HG02610 (cell line): ENCODE results near the gene JUP.
"Not testable (repeated sequence)": the region's sequence is repeated elsewhere in the genome, so short reads cannot be mapped to it uniquely, and the experiment has no call there.

Source experiments
- ATAC-seq: cut with Tn5 transposase; IDR thresholded peaks from one replicate; pipeline ENCODE4 v1.9.1; 2021; ENCODE audit warnings: mild to moderate bottlenecking, moderate library complexity; ENCODE audit not compliant: unreplicated experiment

Gene JUP

DNA sequence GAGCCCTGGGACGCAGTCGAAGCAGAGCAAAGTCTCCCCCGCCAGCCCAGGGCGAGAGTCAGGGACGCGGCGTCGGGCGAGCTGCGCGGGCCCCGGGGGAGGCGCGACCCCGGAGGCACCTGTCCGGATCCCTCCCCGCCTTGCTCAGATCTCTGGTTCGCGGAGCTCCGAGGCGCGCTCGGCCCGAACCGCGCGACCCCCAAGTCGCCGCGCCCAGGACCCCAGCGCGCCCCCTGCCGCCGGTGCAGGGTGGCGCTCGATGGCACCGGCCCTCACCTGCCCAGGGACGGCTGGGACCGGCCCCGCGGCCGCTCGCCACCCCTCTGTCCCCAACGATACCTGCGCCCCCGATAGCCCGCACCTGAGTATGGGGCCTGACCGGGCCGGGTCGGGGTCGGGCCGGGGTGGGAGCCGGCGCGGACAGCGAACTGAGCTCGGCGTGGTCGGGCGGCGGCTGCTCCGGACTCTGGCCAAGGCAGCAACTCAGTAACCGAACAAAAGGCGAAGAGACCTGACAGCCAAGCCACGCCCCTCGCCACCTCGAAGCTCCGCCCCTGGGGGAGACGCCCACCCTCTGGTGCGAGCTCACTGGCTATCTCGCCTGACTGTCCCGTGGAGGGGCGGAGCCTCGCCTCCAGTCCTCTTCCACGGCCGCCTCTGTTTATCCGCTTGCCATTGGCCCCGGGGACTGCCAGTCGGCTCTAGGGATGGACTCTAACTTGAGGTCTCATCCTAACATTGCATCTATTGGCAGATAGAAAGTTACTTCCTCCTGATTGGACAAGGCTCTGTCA is at the start of gene JUP:
JUP (minus strand) TSS at position 485 of the 794 bp plus-strand sequence. CDS start 14,857 bp downstream, outside the sequence.
- ATAC-seq: peak; percentile 62

DNA sequence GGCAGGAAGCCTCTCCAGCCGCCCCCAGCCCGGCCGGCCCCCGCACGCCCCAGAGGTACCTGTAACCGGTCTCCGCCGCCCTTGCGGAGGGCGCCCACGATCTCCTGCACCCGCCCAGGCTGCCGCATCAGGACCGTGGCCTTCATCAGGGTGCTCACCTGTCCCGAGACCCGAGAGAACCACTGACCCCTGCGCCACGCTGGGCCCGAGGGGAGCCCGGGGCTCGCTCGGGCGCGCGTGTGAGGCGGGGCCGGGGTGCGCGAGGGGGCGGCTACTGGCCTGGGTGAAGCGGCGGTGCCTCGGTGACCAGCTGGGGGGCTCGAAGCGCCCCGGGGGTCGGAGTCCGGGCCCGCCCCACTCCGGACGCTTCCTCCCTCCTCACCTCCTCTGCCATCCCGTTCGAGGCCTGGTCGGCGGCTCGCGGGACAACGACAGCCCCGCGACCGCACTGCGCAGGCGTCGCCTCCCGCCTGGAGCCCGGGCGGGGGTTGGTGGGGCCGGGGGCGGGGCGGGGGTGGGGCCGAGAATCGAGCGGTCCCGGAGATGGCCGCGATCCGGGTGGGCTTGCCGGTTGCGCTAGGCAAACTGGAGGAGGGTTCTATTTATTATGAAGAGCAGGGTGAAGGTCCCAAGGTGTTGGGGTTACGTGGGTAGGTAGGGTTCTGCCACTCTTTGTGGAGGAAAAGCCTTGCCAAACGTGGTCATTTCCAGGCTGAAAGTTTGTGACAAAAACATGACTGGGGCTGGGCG is 49.5 kb upstream of the JUP start, which contains the start of gene NT5C3B:
NT5C3B (minus strand) TSS at position 433 of the 750 bp plus-strand sequence; CDS start at position 394, 39 bp downstream.
- peak; percentile 62 for ATAC-seq

DNA sequence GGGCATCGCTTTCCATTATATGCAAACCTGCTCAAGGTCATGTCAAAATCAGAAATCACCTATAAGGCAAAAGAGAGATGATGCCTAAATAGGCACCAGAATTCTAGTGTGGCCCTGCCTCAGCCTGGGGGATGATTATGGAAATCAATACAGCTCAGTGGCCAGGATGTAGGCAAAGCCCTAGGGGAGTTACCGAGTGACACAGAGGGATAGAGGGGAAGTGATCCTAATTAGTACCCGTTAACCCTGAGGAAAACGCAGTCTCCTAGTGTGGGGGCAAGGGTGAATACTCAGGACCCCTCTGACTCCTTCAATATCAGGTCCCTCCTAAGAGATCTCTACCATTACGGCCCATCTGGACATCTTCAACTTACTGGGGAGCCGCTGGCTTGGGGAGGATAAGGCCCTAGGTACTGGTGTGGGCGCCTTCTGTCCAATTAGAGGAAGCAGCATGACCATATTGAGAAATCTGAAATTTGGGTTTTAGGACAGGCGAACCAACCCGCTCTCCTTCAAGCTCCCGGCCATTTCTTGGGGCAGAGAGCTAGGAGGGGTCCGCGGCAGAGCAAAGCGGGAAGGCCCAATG is 48.8 kb upstream of the JUP start:
- ATAC-seq: no peak

DNA sequence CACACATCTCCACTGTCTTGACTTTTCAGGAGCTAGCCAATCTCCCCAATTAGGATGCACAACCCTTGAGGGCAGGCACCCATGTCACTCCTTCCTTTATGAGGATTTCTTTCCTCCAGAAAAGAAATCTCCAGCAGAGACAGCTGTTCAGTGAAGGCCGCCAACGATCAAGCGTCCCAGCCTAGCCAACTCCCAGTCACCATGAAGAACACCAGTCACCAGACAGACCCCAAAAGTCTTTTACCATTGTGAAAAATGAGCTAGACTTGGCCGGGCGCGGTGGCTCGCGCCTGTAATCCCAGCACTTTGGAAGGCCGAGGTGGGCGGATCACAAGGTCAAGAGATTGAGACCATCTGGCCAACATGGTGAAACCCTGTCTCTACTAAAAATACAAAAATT is 43.5 kb upstream of the JUP start:
- ATAC-seq: not testable (repeated sequence)

DNA sequence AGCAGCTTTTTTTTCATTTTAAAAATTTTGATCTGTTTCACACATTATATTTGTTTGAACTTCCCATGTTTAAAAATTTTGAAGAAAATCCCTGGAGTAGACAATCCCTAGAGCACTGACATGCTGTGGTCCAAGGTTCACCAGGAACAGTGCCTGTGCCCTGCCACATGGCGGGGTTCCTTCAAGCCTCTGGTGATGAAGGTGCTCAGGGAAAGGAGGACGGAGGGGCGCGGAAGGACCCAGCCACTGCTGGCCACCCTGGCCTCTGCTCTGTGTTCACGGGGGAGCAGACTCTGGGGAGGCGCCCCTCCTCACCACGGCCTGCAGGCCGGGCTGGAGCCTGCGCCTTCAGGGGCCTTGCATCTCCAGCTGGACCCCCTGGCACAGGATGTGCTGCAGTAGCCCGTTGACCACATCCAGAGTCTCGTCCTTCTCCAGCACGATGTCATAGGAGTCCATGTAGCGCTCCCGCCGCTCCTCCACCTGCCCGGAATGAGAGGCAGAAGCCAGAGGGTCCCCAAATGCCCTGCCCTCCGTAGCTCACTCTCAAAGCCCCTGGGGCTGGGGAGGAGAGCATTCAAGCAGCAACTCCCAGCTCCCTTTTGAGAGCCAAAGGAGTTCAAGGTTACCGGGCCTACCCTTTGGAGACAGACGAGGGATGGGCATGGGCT is 38.8 kb upstream of the JUP start:
- no peak for ATAC-seq

DNA sequence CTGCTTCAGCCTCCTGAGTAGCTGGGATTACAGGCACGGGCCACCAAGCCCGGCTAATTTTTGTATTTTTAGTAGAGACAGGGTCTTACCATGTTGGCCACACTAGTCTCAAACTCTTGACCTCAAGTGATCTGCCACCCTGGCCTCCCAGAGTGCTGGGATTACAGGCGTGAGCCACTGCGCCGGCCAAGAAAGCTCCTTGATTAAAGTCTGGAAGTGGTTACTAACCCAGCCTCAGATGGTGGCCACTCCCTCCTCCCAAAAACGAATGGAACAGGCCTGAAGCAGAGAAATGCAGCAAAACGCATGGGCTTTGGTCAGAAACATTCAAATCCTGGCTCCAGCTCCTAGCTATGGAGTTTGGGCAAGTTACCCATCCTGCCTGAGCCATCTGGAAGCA is 37.6 kb upstream of the JUP start:
- ATAC-seq: no peak

DNA sequence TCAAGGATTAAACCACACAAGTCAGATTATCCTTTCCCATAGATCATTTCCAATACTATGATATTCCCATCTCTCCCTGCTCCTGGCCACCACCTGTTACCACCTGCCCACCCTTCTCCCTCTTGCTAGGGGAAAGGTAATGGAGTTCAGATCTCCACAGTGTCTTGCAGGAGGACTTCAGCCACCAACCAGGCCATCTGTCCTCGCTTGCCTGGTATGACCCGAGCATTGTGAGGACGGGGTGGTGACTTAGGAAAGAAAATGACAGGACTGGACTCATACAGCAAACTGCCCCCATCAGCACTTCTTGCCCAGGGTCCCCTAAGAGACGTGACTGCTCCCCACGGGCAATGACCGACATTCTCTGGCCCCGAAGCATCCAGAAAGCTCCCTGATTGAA is 37.1 kb upstream of the JUP start:
- ATAC-seq: no peak

DNA sequence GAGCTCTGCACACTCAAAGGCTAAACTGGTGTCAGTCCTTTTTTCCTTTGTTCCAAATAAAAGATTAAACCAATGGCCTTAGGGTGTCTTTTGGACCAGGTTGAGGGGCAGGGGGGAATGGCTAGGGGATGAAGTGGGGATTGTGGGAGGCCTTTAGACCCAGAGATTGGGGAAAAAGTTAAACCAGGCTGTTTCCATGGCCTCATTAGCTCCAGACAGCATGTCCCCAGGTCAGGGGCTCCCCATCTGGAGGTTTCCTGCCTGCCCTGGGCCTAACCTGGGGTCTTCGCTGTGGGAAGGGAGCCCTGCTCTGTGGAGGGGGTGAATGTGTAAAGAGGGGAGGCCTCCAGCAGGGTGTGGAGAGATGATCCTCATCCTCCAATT is 36.6 kb upstream of the JUP start:
- ATAC-seq: no peak

DNA sequence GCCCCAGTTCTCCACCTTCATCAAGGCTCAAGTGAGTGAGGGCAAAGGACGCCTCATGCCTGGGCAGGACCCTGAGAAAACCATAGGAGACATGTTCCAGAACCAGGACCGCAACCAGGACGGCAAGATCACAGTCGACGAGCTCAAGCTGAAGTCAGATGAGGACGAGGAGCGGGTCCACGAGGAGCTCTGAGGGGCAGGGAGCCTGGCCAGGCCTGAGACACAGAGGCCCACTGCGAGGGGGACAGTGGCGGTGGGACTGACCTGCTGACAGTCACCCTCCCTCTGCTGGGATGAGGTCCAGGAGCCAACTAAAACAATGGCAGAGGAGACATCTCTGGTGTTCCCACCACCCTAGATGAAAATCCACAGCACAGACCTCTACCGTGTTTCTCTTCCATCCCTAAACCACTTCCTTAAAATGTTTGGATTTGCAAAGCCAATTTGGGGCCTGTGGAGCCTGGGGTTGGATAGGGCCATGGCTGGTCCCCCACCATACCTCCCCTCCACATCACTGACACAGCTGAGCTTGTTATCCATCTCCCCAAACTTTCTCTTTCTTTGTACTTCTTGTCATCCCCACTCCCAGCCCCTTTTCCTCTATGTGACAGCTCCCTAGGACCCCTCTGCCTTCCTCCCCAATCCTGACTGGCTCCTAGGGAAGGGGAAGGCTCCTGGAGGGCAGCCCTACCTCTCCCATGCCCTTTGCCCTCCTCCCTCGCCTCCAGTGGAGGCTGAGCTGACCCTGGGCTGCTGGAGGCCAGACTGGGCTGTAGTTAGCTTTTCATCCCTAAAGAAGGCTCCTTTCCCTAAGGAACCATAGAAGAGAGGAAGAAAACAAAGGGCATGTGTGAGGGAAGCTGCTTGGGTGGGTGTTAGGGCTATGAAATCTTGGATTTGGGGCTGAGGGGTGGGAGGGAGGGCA is 36.0 kb upstream of the JUP start:
- no peak for ATAC-seq

DNA sequence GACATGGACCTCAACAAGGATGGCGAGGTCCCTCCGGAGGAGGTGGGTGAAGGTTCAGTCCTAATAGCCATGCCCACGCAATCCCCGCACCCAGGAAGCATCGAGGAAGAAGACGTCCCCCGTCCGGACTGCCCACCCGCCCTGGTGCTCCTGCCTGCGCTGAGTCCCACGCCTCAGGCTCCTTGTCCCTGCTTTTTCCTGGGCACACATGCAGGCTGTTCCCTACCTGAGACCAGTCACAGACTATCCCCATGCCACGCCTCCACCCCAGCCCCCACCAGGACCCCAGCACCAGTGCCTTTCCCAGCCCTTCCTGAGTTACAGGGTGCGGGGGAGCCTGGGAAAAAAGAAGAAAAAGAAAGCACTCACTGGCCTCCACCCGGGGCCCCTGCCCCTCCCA is 35.3 kb upstream of the JUP start:
- ATAC-seq: no peak

DNA sequence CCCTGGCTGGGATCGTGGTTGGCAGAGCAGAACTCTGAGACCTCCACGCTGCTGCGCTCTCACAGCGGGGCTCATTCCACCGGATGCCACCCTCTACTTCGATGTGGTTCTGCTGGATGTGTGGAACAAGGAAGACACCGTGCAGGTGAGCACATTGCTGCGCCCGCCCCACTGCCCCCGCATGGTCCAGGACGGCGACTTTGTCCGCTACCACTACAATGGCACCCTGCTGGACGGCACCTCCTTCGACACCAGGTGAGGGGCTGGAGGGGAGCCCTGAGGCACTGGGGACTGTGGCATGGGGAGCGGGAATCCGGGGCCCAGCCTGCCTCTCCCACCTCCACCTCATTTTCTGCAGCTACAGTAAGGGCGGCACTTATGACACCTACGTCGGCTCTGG is 31.5 kb upstream of the JUP start:
- no peak for ATAC-seq

DNA sequence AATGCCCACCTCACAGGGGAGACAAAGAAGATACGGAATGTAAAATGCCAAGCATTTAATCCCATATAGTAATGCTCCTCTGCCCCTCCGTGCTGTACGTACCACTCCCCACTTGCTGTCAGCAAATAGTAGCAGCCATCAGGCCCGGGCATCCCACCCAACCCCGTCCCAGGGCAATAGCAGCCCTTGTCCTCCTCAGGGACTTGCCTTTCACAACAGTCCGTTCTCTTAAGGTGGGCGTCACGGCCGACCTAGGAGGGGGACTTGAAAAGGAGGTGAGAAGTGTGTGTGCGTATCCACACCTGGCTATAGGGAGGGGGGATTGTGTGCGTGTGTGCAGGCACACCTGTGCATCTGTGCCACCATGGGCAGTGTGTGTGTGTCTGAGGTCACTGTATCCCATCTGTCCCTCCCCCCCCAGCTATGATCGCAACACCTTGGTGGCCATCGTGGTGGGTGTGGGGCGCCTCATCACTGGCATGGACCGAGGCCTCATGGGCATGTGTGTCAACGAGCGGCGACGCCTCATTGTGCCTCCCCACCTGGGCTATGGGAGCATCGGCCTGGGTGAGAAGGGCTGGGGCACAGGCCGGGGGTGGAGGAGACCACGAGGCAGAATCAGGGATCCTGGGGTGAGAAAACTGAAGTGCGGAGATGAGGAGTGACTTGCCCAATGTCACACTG is 30.3 kb upstream of the JUP start:
- ATAC-seq: no peak

DNA sequence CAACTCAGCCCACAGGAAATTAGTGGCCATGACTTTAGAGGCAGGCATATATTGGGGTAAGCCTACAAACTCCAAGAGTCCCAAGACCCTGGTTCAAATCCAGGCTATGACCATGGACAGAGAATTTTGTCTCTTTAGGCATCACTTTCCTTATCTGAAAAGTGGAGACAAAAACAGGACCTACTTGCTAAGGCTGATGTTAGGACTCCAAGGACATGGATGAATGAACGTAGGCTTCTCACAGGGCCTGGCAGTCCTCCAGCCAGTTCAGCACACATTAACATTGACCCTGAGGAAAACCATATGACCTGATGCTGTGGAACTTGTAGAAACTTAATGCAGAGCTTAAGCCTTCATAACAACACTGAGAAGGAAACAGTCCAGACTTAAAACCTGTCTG is 27.7 kb upstream of the JUP start:
- no peak for ATAC-seq

DNA sequence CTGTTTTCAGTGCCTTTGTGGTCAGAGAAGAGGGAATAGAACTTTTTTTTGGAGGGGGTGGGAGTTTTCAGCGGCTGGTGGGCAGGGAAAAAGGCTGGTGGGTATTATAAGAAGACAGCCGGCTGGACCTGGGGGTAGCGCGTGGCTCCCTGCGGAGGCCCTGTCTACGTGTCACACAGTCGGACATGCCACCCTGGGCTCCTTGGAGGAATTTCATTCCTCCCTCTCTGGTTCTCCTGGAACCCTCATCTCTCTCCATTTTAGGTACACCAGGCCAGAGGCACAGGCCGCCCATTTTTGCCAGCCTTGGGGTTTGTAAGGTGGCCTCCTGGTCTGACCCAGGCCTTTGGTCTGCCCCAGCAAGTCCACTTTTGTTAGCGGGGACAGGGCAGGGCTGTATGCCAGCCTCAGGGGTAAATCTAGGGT is 27.2 kb upstream of the JUP start:
- no peak for ATAC-seq

DNA sequence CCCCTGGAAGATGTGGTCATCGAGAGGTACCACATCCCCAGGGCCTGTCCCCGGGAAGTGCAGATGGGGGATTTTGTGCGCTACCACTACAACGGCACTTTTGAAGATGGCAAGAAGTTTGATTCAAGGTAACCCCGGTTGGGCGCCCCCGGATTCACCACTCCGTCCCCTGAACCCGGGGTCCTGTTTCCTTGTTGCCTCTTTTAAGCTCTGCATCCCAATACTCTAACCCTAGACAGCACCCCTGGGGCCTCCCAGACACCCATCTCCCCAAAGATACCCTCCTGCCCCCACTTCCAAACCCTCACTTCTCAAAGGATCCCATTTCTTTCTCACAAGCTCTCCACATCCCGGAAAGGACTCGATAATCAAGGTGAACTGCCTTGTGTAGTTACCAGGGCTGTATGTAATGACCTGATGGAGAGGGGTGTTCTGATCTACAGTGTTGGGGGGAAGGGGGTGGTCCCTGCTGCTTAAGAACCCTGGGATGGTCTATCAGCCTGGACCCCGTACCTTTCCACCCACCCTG is 26.7 kb upstream of the JUP start:
- ATAC-seq: no peak

DNA sequence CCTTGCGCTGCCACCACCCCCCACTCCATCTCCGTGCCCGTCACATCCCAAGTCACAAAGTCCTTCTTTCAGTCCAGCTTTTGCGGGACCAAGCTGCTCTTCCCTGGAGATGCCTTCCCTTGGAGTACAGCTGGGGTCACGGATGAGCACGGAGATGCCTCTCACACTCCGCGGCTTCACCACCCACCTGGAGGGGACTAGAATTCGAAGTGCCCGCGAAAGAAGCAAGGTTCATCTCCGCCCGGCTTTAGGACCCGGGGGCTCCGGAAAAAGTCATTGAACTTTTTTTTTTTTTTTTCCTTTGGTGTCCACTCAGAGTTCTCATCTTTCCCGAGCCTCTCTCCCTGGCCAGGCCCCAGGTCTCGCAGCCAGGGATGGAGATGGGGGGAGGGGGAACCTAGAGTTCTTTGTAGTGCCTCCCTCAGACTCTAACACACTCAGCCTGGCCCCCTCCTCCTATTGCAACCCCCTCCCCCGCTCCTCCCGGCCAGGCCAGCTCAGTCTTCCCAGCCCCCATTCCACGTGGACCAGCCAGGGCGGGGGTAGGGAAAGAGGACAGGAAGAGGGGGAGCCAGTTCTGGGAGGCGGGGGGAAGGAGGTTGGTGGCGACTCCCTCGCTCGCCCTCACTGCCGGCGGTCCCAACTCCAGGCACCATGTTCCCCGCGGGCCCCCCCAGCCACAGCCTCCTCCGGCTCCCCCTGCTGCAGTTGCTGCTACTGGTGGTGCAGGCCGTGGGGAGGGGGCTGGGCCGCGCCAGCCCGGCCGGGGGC is 26.1 kb upstream of the JUP start, which contains the start of gene FKBP10:
FKBP10 (plus strand) TSS at position 624 of the 771 bp plus-strand sequence; CDS start at position 655, 31 bp downstream.
- ATAC-seq: no peak

DNA sequence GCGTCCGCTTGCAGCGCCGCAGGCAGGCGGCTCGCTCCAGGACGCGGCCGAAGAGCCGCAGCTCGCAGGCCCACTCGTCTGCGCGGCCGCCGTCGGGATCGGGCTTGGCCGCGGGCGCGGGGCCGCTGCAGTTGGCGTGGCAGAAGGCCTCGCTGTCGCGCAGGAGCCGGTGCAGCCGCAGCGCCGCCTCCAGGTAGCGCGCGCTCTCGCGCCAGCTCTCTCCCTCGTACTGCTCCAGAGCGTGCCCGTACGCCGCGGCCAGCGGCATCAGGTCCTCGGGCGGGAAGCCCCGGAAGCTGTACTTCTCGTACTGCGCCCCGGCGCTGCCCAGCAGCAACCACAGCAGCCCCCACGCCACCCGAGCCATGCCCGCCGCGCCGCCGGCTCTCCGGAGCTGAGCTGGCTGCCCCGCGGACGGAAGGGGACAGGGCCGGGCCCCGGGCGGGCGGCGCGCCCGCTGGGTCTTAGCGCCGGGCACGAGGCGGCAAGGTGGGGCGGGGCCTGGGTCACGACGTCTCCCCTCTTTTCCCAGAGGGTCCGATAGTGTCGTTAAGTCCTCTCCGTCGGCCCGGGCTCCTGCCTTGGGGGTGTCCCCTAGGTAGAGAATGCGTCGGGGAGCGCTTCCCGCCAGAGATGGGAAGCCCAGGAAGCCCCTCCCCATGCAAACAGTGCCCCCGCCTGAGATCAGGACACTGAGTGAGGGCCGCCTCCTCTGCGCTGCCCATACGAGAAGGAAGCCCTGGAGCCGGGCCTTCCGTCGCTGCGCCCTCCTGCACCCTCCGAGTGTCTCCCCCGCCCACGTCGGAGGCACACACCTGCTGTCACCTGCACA is 25.3 kb upstream of the JUP start, which contains the start of gene P3H4:
P3H4 (minus strand) TSS at position 401 of the 832 bp plus-strand sequence; CDS start at position 367, 34 bp downstream.
- ATAC-seq: peak; percentile 69
